Fibroblast of villous mesenchyme (primary cell): ENCODE measurements around the gene CHST13. TPM values are rescaled to one million over a fixed set of nuclear protein-coding genes. Genes with fewer than 3 reads are reported as not detected.

Source experiments
- DNase-seq: peaks from one replicate; pipeline ENCODE4 v3.0.0-alpha.2; 2010; ENCODE audit warnings: low read depth
- H3K4me3 ChIP-seq: 2 replicates; pipeline ENCODE4 v1.5.1; 2011; ENCODE audit warnings: low read depth, mild to moderate bottlenecking, low read length
- CTCF ChIP-seq: IDR thresholded peaks from 2 replicates; pipeline ENCODE4 v1.5.1; 2012; ENCODE audit warnings: low read depth, mild to moderate bottlenecking, low read length; ENCODE audit not compliant: insufficient read depth
- total RNA-seq: library from RNA; depleted of rRNA; stranded (reverse); fragments of >200 nt; gene quantifications from 2 replicates; pipeline ENCODE4 v1.2.3, GENCODE V29; 2012

The CHST13 gene
- total RNA-seq, 1 donor, result not detected

DNA sequence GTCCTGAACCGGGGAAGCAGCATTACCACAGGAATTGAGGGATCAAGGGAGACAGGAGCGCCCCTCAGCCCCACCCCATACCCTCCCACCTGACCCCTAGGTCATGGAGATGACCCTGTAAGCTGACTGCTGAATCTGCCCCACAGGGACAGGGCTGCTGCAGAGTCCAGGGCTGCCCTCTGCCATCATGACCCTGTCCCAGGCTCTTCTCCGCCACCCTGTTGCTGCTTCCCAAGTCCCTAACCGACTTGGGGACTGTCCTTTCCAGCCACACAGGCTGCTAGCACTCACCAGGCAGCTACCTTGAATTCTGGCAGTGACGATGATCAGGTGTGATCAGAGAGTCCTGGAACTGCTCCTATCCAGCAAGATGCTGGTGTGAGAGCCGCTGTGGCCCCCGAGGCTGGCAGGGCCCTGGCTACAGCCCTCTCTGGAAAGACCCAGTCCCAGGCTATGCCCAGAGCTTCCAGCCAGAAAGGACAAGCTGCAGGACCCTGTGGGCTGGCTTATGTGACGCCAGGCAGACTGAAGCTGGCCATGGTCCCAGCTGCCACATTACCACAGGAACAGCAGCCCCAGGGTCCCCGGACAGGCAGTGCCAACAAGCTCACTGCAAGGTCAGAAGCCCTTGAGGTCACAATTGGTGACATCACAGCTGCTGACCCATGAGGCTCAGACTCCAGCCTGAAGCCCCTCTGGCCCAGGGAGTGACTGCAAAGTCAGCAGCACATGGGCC lies 34.5 kb downstream of the CHST13 start, which contains the start of gene C3orf22:
TSS of gene C3orf22 (minus strand) at position 597 of the 736 bp plus-strand sequence. CDS start 5,542 bp downstream, outside the sequence.
- no peak for DNase-seq

GRCh38 chr3:126562737-126563276 lies 38.9 kb downstream of the CHST13 start:
- no peak for DNase-seq
- no peak for TF ChIP-seq CTCF
- no peak overlapping the region for H3K4me3 ChIP-seq

More for the DNA sequence above, 34.5 kb downstream of the CHST13 start, which contains the start of gene C3orf22:
- TF ChIP-seq CTCF, result no peak
- H3K4me3 ChIP-seq, result no peak within 1 kb of the TSS

GRCh38 chr3:126567696-126568438 lies 43.9 kb downstream of the CHST13 start:
- TF ChIP-seq CTCF, result peak; percentile 3
- no peak for DNase-seq
- no peak overlapping the region for H3K4me3 ChIP-seq

DNA sequence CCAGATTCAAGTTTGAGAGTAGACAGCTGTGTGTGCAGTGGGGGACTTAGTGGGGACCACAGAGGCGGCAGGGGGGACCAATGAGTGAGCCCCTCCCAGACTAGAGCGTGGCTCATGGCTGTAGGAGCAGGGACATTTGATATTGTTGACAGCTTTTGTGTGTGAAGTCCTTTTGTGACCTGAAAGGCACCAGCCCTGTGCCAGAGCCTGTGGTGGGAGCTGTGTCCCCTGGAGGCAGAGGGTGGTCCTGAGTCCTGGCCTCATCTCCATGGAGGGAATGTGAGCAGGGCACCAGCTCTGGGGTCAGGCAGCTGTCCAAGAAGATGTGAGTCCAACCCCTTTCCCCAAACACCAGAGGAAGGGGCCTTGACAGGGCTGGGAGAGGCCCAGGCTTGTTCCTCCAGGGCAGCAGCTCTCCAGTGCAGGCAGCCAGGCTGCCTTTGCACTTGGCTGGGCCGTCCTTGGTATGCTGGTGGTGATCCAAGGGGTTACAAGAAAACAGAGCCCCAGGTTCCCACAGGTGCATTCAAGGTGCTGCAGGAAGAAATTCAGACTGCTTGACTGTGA lies 44.9 kb downstream of the CHST13 start:
- no peak for TF ChIP-seq CTCF
- H3K4me3 ChIP-seq, result no peak overlapping the region
- no peak for DNase-seq

GRCh38 chr3:126569390-126569975 lies 45.5 kb downstream of the CHST13 start:
- H3K4me3 ChIP-seq, result no peak overlapping the region
- no peak for TF ChIP-seq CTCF
- DNase-seq, result no peak

- no peak overlapping the region for H3K4me3 ChIP-seq
- TF ChIP-seq CTCF, result no peak
- DNase-seq, result no peak
Observed at GRCh38 chr3:126570103-126570541, 46.2 kb downstream of the CHST13 start.
